ENCODE measurements around the gene MMRN1.

DNA sequence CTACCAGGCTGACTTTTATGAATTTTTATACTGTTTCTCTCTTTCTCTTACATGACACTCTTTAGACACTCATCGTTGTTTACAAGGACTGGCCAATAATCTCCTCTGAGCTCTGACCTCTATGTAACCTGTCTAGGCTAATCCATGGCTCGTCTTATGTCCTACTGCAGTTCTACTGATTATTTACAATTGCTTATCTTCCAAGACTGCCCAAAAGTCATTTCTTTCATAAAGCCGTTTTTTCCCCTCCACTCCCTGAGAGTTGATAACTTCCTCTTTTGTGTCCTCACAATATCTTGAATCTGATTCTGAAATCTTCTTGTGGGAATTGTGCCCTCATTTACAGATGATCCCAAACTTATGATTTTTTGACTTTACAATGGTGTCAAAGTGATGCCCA lies 39.4 kb upstream of the MMRN1 start:
- no peak for TF ChIP-seq POLR2A (IDR thresholded peaks at IDR 0.05)
- TF ChIP-seq, protein P1, sequence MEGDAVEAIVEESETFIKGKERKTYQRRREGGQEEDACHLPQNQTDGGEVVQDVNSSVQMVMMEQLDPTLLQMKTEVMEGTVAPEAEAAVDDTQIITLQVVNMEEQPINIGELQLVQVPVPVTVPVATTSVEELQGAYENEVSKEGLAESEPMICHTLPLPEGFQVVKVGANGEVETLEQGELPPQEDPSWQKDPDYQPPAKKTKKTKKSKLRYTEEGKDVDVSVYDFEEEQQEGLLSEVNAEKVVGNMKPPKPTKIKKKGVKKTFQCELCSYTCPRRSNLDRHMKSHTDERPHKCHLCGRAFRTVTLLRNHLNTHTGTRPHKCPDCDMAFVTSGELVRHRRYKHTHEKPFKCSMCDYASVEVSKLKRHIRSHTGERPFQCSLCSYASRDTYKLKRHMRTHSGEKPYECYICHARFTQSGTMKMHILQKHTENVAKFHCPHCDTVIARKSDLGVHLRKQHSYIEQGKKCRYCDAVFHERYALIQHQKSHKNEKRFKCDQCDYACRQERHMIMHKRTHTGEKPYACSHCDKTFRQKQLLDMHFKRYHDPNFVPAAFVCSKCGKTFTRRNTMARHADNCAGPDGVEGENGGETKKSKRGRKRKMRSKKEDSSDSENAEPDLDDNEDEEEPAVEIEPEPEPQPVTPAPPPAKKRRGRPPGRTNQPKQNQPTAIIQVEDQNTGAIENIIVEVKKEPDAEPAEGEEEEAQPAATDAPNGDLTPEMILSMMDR (IDR thresholded peaks at IDR 0.05), result no peak
